HUES64 (cell line): ENCODE data around the gene NID2. TPM values are rescaled to one million over a fixed set of nuclear protein-coding genes. Genes with fewer than 3 reads are reported as not detected.

Source experiments
- H3K27ac ChIP-seq: 2 replicates; pipeline ENCODE4 v1.7.0; 2013; ENCODE audit warnings: low read depth, low read length, inconsistent platforms
- H3K27me3 ChIP-seq: 2 replicates; pipeline ENCODE4 v1.6.1; 2013; ENCODE audit warnings: mild to moderate bottlenecking, low read length; ENCODE audit not compliant: insufficient read depth
- H3K36me3 ChIP-seq: 2 replicates; pipeline ENCODE4 v1.6.1; 2013; ENCODE audit warnings: mild to moderate bottlenecking, low read length; ENCODE audit not compliant: insufficient read depth
- H3K4me1 ChIP-seq: 2 replicates; pipeline ENCODE4 v1.6.1; 2013; ENCODE audit warnings: mild to moderate bottlenecking, low read length, moderate library complexity; ENCODE audit not compliant: insufficient read depth
- H3K4me3 ChIP-seq: 2 replicates; pipeline ENCODE4 v1.5.1; 2013; ENCODE audit warnings: mild to moderate bottlenecking, low read length, moderate library complexity
- H3K9ac ChIP-seq: 2 replicates; pipeline ENCODE4 v1.6.1; 2013; ENCODE audit warnings: mild to moderate bottlenecking, low read depth, low read length
- H3K9me3 ChIP-seq: 2 replicates; pipeline ENCODE4 v1.6.1; 2013; ENCODE audit warnings: low read depth, low read length; ENCODE audit not compliant: insufficient read depth
- WGBS: fragments of 150-250, 120-280 bp; methylation state at CpG from one replicate; pipeline ENCODE4 v1.1.7; 2013; ENCODE audit warnings: missing lambda C conversion rate; 5-methylcytosine and 5-hydroxymethylcytosine counted together
- polyA plus RNA-seq, 2 experiments: library from polyadenylated mRNA; stranded (reverse); fragments of 50-300 nt; gene quantifications; one replicate each; pipeline ENCODE4 v1.2.3, GENCODE V29; 2013

Gene NID2, protein sequence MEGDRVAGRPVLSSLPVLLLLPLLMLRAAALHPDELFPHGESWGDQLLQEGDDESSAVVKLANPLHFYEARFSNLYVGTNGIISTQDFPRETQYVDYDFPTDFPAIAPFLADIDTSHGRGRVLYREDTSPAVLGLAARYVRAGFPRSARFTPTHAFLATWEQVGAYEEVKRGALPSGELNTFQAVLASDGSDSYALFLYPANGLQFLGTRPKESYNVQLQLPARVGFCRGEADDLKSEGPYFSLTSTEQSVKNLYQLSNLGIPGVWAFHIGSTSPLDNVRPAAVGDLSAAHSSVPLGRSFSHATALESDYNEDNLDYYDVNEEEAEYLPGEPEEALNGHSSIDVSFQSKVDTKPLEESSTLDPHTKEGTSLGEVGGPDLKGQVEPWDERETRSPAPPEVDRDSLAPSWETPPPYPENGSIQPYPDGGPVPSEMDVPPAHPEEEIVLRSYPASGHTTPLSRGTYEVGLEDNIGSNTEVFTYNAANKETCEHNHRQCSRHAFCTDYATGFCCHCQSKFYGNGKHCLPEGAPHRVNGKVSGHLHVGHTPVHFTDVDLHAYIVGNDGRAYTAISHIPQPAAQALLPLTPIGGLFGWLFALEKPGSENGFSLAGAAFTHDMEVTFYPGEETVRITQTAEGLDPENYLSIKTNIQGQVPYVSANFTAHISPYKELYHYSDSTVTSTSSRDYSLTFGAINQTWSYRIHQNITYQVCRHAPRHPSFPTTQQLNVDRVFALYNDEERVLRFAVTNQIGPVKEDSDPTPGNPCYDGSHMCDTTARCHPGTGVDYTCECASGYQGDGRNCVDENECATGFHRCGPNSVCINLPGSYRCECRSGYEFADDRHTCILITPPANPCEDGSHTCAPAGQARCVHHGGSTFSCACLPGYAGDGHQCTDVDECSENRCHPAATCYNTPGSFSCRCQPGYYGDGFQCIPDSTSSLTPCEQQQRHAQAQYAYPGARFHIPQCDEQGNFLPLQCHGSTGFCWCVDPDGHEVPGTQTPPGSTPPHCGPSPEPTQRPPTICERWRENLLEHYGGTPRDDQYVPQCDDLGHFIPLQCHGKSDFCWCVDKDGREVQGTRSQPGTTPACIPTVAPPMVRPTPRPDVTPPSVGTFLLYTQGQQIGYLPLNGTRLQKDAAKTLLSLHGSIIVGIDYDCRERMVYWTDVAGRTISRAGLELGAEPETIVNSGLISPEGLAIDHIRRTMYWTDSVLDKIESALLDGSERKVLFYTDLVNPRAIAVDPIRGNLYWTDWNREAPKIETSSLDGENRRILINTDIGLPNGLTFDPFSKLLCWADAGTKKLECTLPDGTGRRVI (N-terminal part only)
- 5.5 TPM for polyA plus RNA-seq (2013, experiment 1 of 2)
- polyA plus RNA-seq (2013, experiment 2 of 2): 6.3 TPM

DNA sequence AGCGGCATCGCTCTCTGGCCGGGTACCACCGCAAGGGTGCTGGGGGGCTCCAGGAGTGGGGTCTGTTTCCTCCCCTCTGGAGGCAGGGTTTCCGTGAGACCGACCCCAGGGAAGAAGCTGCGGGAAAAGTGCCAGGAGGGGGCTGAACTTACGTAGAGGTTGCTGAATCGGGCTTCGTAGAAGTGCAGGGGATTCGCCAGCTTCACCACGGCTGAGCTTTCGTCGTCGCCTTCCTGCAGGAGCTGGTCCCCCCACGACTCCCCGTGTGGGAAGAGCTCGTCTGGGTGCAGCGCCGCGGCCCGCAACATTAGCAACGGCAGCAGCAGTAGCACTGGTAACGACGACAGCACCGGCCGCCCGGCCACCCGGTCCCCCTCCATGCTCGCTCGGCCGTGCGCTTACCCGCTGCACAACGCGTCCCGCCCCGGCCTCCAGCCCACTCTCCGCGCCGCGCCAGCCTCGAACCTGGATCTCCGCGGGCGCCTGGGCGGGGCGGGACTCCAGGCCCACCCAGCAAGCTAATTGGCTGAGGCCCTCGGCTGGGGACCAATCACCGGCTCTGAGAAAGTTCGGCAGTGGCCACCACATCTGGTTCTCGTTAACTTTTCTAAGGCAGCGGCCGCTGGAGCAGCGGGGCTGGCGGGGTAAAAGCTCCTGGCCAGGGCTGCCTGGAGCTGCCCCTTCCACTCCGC, at the start of gene NID2:
NID2 (minus strand) TSS at position 445 of the 692 bp plus-strand sequence; CDS start at position 380, 65 bp downstream.
- Histone ChIP-seq H3K4me1 (peaks cover 11% of the 10 kb centered on the region), H3K36me3 (no peaks in the 10 kb centered on the region), H3K27me3 (peaks cover 56% of the 10 kb centered on the region), H3K27ac (no peak within 1 kb of the TSS), H3K9ac (peak within 1 kb of the TSS; percentile 50), H3K9me3 (no peaks in the 10 kb centered on the region), H3K4me3 (peak within 1 kb of the TSS; percentile 69)
- under 1% methylated on average over 57 of the region's 57 CpGs for WGBS

DNA sequence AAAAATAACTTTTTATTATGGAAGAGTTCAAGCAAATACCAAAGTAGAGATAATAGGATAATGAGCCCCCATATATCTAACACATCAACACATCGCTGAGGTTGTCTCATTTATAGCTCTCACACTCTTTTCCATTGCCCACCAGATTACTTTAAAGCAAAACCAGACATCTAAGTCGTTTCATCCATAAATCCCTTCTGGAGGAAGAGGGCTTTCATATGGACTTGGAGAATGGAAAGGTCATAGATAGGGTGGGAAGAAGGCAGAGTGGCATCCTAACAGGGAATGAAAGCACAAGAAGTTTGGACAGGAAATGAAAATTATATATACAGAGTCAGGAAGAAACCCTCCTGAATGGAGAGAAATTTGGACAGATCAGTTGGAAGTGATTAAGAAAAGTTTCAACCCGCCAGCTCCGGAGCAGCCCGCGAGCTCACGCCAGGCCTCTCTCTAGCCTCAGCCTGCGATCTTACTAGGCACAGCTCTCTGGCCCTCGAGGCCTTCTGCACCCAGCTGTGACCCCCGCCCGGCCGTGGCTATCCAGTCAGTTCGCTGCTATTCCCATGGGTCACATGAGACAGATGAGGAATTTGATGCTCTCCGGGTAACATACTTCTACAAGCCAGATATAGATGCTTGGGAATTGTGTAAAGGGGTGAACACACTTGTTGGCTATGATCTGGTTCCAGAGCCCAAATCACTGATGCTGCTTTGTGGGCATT, 48.4 kb upstream of the NID2 start:
- no peaks in the 10 kb centered on the region for H3K9me3 ChIP-seq
- H3K27me3 ChIP-seq: no peaks in the 10 kb centered on the region
- WGBS: 85% methylated on average over 14 of the region's 14 CpGs
- no peaks in the 10 kb centered on the region for H3K36me3 ChIP-seq
- H3K27ac ChIP-seq: no peak overlapping the region
- H3K9ac ChIP-seq: no peak overlapping the region
- no peak overlapping the region for H3K4me3 ChIP-seq
- no peaks in the 10 kb centered on the region for H3K4me1 ChIP-seq

DNA sequence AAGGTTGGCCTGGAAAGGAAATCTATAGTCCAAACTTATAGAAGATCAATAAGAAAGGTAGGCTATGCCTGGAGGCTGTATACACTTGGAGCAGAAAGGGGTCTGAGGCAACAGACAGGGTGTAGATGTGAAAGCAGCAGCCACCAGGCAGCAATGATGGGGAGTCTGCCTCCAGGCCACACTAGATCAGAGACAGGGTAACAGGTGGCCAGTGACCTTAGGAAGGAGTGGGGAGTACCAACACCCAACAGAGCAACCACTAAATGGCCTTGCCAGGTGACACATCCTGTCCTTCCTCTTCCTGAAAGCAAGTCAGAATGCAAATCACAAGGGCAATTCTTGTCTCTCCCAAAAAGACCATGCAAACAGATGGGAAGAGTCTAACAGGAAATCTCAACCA, 46.4 kb upstream of the NID2 start:
- no peak overlapping the region for H3K27ac ChIP-seq
- H3K27me3 ChIP-seq: no peaks in the 10 kb centered on the region
- H3K36me3 ChIP-seq: no peaks in the 10 kb centered on the region
- no peaks in the 10 kb centered on the region for H3K4me1 ChIP-seq
- no peak overlapping the region for H3K9ac ChIP-seq
- no peak overlapping the region for H3K4me3 ChIP-seq
- H3K9me3 ChIP-seq: no peaks in the 10 kb centered on the region

DNA sequence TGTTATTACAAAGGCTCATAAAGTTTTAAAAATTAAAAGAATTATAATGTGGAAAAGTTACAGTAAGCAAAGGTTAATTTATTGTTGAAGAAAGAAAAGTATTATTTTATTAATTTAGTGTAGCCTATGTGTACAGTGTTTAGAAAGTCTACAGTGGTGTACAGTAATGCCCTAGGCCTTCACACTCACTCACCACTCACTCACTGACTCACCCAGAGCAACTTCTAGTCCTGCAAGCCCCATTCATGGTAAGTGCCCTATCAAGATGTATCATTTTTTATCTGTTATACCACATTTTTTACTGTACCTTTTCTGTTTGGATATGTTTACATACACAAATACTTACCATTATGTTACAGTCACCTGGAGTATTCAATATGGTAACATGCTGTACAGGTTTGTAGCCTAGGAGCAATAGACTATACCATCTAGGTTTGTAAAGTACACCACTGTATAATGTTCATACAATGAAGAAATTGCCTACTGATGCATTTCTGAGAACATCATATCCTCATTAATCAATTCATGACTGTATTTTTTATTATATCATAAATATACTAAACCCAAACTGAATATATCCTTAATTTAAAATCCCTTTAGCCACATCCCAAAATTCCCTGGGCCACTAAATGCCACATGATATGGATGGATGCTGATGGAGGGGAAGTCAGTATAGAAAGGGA, 43.6 kb upstream of the NID2 start:
- Histone ChIP-seq H3K27ac (no peak overlapping the region), H3K4me3 (no peak overlapping the region), H3K9ac (no peak overlapping the region), H3K36me3 (no peaks in the 10 kb centered on the region), H3K4me1 (no peaks in the 10 kb centered on the region), H3K27me3 (no peaks in the 10 kb centered on the region), H3K9me3 (no peaks in the 10 kb centered on the region)

DNA sequence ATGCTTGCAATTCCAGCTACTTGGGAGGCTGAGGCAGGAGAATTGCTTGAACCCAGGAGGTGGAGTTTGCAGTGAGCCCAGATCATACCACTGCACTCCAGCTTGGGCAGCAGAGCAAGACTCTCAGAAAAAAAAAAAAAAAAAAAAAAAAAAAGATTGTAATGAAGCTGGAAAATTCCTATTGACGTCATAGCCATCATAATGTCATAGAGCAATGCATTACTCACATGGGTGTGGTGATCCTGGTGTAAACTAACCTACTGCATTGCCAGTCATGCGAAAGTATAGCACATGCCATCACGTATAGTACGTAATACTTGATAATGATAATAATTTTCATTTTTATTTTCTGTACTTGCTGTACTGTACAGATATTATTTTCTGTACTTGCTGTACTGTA, 42.7 kb upstream of the NID2 start:
- 100% methylated on average over 1 of the region's 4 CpGs for WGBS
- Histone ChIP-seq H3K36me3 (no peaks in the 10 kb centered on the region), H3K9ac (no peak overlapping the region), H3K4me3 (no peak overlapping the region), H3K27ac (no peak overlapping the region), H3K4me1 (no peaks in the 10 kb centered on the region), H3K27me3 (no peaks in the 10 kb centered on the region), H3K9me3 (no peaks in the 10 kb centered on the region)

DNA sequence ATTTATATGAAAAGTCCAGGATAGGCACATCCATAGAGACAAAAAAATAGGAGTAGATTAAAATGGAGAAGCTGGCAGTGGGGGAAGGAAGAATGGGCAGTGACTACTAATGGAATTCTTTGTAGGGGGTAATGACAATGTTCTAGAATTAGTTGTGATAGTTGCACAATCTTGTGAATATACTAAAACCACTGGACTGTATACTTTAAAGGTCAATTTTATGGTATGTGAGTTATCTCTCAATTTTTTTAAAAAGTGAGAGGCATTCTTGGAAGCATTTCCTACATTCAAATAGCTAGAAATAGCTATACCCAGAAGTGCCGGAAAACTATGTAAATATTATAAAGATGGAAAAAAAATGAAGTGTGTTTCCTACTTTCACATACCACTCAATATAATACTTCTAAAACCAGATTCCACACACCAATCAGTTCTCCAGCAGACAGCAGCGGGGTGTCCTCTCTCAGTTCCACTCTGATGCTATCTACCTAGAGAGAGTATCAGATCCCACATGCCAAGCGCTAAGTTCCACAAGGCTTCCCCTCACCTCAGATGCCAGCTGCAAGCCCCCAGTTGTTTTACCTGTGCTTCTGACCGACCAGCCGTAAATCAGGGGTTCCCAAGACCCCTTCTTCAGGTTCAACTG, 41.7 kb upstream of the NID2 start:
- Histone ChIP-seq H3K4me1 (no peaks in the 10 kb centered on the region), H3K36me3 (no peaks in the 10 kb centered on the region), H3K9ac (no peak overlapping the region), H3K9me3 (no peaks in the 10 kb centered on the region), H3K4me3 (no peak overlapping the region), H3K27ac (no peak overlapping the region), H3K27me3 (no peaks in the 10 kb centered on the region)
- 97% methylated on average over 4 of the region's 5 CpGs for WGBS

DNA sequence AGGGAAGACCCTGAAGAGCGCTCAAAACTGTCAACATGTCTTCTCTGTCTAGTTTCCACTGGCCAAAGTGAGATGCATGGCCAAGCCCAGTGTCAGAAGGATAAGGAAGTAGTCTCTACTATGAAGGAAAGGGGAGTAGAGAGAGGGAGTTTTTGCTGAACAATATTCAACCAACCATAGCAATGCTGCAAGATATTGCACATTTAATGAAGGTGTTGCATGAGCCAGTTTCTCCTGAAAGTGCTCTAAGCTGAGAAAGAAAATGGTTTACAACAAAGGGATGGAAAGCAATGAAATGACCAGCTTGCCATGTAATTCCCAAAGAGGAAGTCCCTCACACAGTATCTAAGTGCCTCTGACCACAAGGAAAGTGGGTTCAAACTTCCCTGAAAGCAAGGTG, 40.0 kb upstream of the NID2 start:
- 100% methylated on average over 1 of the region's 1 CpG for WGBS
- Histone ChIP-seq H3K36me3 (no peaks in the 10 kb centered on the region), H3K9me3 (no peaks in the 10 kb centered on the region), H3K27me3 (no peaks in the 10 kb centered on the region), H3K9ac (no peak overlapping the region), H3K4me1 (no peaks in the 10 kb centered on the region), H3K4me3 (no peak overlapping the region), H3K27ac (no peak overlapping the region)

DNA sequence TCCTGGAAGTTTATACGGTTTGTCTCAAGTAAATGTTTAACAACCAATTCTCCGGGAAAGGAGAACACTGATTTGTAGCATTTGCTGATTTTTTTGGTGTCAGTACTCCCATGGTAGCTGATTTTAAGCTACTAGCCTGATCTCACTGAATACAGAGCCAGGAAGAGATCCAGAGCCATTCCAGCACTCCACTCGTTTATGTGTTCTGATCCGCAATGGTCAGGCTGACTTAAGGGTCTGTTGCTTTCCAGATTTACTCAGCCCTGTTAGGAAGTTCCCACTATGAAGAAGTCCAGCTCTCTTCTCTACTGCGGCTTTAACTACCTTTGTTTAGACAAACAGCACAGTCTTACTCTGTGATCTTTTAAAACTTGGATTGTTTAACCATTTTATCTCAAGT, 38.0 kb upstream of the NID2 start:
- H3K4me1 ChIP-seq: no peaks in the 10 kb centered on the region
- WGBS: 95% methylated on average over 5 of the region's 5 CpGs
- no peak overlapping the region for H3K9ac ChIP-seq

DNA sequence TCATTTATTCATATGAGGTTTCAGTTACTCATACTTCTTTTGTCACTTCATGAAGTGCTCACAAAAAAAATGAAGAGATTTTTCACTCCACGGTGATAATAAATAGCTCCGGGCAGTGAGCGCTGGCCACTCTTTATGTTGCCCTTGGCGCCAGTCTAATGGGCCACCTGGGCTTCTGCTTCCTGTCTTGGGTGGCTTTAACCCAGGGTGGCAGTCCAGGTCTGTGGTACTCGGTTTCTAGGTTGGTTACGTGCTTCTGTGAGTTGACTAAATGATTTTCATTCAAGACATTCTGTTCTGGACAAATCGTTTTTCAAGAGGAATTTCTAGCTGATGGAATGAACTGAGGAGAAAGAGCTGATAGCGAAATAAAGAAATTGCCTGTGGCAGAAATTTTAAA, 34.6 kb upstream of the NID2 start:
- WGBS: 95% methylated on average over 8 of the region's 8 CpGs
- H3K27me3 ChIP-seq: no peaks in the 10 kb centered on the region

More for the DNA sequence above, 38.0 kb upstream of the NID2 start:
- H3K4me3 ChIP-seq: no peak overlapping the region
- H3K9me3 ChIP-seq: no peaks in the 10 kb centered on the region
- no peaks in the 10 kb centered on the region for H3K36me3 ChIP-seq
- no peak overlapping the region for H3K27ac ChIP-seq
- no peaks in the 10 kb centered on the region for H3K27me3 ChIP-seq

More for the DNA sequence above, 34.6 kb upstream of the NID2 start:
- H3K9ac ChIP-seq: no peak overlapping the region
- no peak overlapping the region for H3K4me3 ChIP-seq
- no peaks in the 10 kb centered on the region for H3K9me3 ChIP-seq
- H3K36me3 ChIP-seq: no peaks in the 10 kb centered on the region
- H3K4me1 ChIP-seq: peaks cover 9% of the 10 kb centered on the region; the same call in 1 of the 2 replicates
- no peak overlapping the region for H3K27ac ChIP-seq
